22Rv1 (cell line): ENCODE data around the gene FUS.
"Not testable (repeated sequence)": the region's sequence is repeated elsewhere in the genome, so short reads cannot be mapped to it uniquely, and the experiment has no call there.

Source experiments
- H3K27ac ChIP-seq: fragments of 450-650 bp; 2 replicates; pipeline ENCODE4 v1.5.1; 2017
- CTCF ChIP-seq: fragments of 450-650 bp; IDR thresholded peaks from 2 replicates; pipeline ENCODE4 v1.5.1; 2017; ENCODE audit warnings: mild to moderate bottlenecking
- ZFX ChIP-seq: fragments of 450-650 bp; IDR thresholded peaks from 2 replicates; pipeline ENCODE4 v1.6.1; 2017; ENCODE audit warnings: antibody characterized with exemption, borderline replicate concordance

Gene FUS

GRCh38 chr16:31190061-31190460 is 10.1 kb downstream of the FUS start:
- no peak for TF ChIP-seq CTCF
- TF ChIP-seq ZFX: no peak
- H3K27ac ChIP-seq: no peak overlapping the region

GRCh38 chr16:31190818-31191444 is 11.0 kb downstream of the FUS start:
- TF ChIP-seq ZFX (no peak), CTCF (no peak)
- no peak overlapping the region for H3K27ac ChIP-seq

- TF ChIP-seq ZFX (no peak), CTCF (no peak)
Measured at GRCh38 chr16:31191697-31192428, 11.9 kb downstream of the FUS start.

GRCh38 chr16:31192856-31193642 is 13.1 kb downstream of the FUS start:
- TF ChIP-seq CTCF: no peak
- TF ChIP-seq ZFX: no peak
- H3K27ac ChIP-seq: no peak overlapping the region

More at GRCh38 chr16:31191697-31192428, 11.9 kb downstream of the FUS start:
- H3K27ac ChIP-seq: no peak overlapping the region

- H3K27ac ChIP-seq: no peak overlapping the region
- TF ChIP-seq CTCF (no peak), ZFX (no peak)
Measured at GRCh38 chr16:31193874-31194273, 13.9 kb downstream of the FUS start.

- no peak for TF ChIP-seq CTCF
- no peak overlapping the region for H3K27ac ChIP-seq
Measured at GRCh38 chr16:31194898-31195297, 15.0 kb downstream of the FUS start.

- not testable (repeated sequence) for H3K27ac ChIP-seq
Measured at GRCh38 chr16:31195861-31196260, 15.9 kb downstream of the FUS start.
